PC-9 (cell line): Measurements from ENCODE around the gene E2F4. TPM values are rescaled to one million over a fixed set of nuclear protein-coding genes. Genes with fewer than 3 reads are reported as not detected.

Experiments
- BruUV-seq: library from RNA; stranded (reverse); fragments of 400-500 nt; replicated peaks from 2 replicates; lab custom pipeline; 2021; lab: Mats Ljungman, UMichigan
- CTCF ChIA-PET: fragments of 300-600 bp; sonication (Branson Sonifier 250); formaldehyde crosslinking; loops from one replicate; lab custom pipeline; 2022; ENCODE audit warnings: antibody characterized with exemption; lab: Charles Lee
- POLR2A ChIA-PET: fragments of 300-600 bp; sonication (Branson Sonifier 250); formaldehyde crosslinking; loops from one replicate; lab custom pipeline; 2022; ENCODE audit warnings: antibody characterized with exemption; ENCODE audit not compliant: unreplicated experiment; lab: Charles Lee
- DNase-seq, 2 experiments: peaks; one replicate each; pipeline versions ENCODE4 v3.0.0 to v3.0.0-alpha.2; 2015 to 2022; ENCODE audit warnings: mixed read lengths in 1 of 2
- H2AFZ ChIP-seq: fragments of 200-600 bp; sonication (generic); 2 replicates; pipeline ENCODE4 v1.8.1; 2017; ENCODE audit warnings: antibody characterized with exemption
- H3F3A ChIP-seq: fragments of 200-600 bp; sonication (generic); 2 replicates; pipeline ENCODE4 v1.8.1; 2017; ENCODE audit warnings: antibody characterized with exemption, mild to moderate bottlenecking, low read depth; ENCODE audit not compliant: insufficient read depth
- H3K27ac ChIP-seq: fragments of 200-600 bp; sonication (generic); 2 replicates; pipeline ENCODE4 v1.6.1; 2016; ENCODE audit warnings: mixed run types
- H3K27me3 ChIP-seq: fragments of 200-600 bp; sonication (generic); 2 replicates; pipeline ENCODE4 v1.6.1; 2016; ENCODE audit warnings: low read depth, mixed run types; ENCODE audit not compliant: insufficient read depth
- H3K36me3 ChIP-seq: fragments of 200-600 bp; sonication (generic); 2 replicates; pipeline ENCODE4 v1.6.1; 2016; ENCODE audit warnings: low read depth, mixed run types
- H3K4me1 ChIP-seq: fragments of 200-600 bp; sonication (generic); replicated peaks from 2 replicates; pipeline ENCODE4 v1.6.1; 2016; ENCODE audit warnings: mixed run types; ENCODE audit not compliant: insufficient read depth
- H3K4me2 ChIP-seq: fragments of 200-600 bp; sonication (generic); 2 replicates; pipeline ENCODE4 v1.6.1; 2017; ENCODE audit warnings: mixed run types
- H3K4me3 ChIP-seq: fragments of 200-600 bp; sonication (generic); 2 replicates; pipeline ENCODE4 v1.6.1; 2016; ENCODE audit warnings: mixed run types
- H3K79me2 ChIP-seq: fragments of 200-600 bp; sonication (generic); 2 replicates; pipeline ENCODE4 v1.6.1; 2017; ENCODE audit warnings: low read depth, mixed run types
- H3K9me2 ChIP-seq: fragments of 200-600 bp; sonication (generic); 2 replicates; pipeline ENCODE4 v1.8.1; 2017; ENCODE audit warnings: mild to moderate bottlenecking; ENCODE audit not compliant: insufficient read depth
- H3K9me3 ChIP-seq: fragments of 200-600 bp; sonication (generic); 2 replicates; pipeline ENCODE4 v1.8.1; 2016; ENCODE audit warnings: low read depth; ENCODE audit not compliant: insufficient read depth
- H4K20me1 ChIP-seq: fragments of 200-600 bp; sonication (generic); 2 replicates; pipeline ENCODE4 v1.8.1; 2017; ENCODE audit not compliant: insufficient read depth
- CTCF ChIP-seq: fragments of 200-600 bp; sonication (generic); conservative IDR thresholded peaks from 2 replicates; pipeline ENCODE4 v1.6.1; 2017; ENCODE audit warnings: mixed run types, antibody characterized with exemption, mild to moderate bottlenecking, moderate library complexity
- EZH2 ChIP-seq: fragments of 200-600 bp; sonication (generic); IDR thresholded peaks from 2 replicates; pipeline ENCODE4 v1.8.0; 2017; ENCODE audit warnings: antibody characterized with exemption, low read depth
- intact Hi-C: fragments of 100-400 bp; cut with micrococcal nuclease; formaldehyde crosslinking; loops from one replicate; pipeline ENCODE4 v1.10.0; 2022; ENCODE audit not compliant: unreplicated experiment
- total RNA-seq: library from RNA; stranded (reverse); gene quantifications from 2 replicates; pipeline ENCODE4 v1.2.3, GENCODE V29; 2021

The E2F4 gene
- total RNA-seq, 1 experiment from 2014 or later, result 78.4 TPM

GRCh38 chr16:67154578-67155294 is 37.2 kb upstream of the E2F4 start:
- H3K4me3 ChIP-seq, result no peak overlapping the region
- peaks cover 9% of the 10 kb centered on the region; the same call in 1 of the 2 replicates for H3K79me2 ChIP-seq
- H3K4me2 ChIP-seq, result no peak overlapping the region
- H3K9me3 ChIP-seq, result no peaks in the 10 kb centered on the region
- TF ChIP-seq CTCF (no peak), EZH2 (no peak)
- no peaks in the 10 kb centered on the region for H3K36me3 ChIP-seq
- H3K4me1 ChIP-seq, result peaks cover 9% of the 10 kb centered on the region
- no peak overlapping the region for H3K27ac ChIP-seq
- no peak overlapping the region for H2AFZ ChIP-seq
- no peaks in the 10 kb centered on the region for H3K9me2 ChIP-seq
- no TSS peak for BruUV-seq
- intact Hi-C loops, result loop anchor here (1.0 to 5.0 kb wide), 2 partner anchors 42 to 136 kb away; no protein-coding TSS in a partner anchor
- ChIA-PET CTCF (interaction anchor here (0.7 to 1.3 kb wide), 3 partner anchors 15 to 137 kb away, joined by 4 to 9 read pairs (median 6); partner anchors contain the start of gene NOL3), POLR2A (no interaction called here)
- peaks cover 29% of the 10 kb centered on the region; the same call in 1 of the 2 replicates for H3F3A ChIP-seq
- no peaks in the 10 kb centered on the region for H3K27me3 ChIP-seq
- DNase-seq, result no peak
- 0 out of 2 replicates have a peak, but pooled peaks cover 3% of the 10 kb centered on the region for H4K20me1 ChIP-seq

GRCh38 chr16:67155295-67156142 is 36.4 kb upstream of the E2F4 start:
- ChIA-PET CTCF (interaction anchor here (0.7 to 1.3 kb wide), 3 partner anchors 15 to 138 kb away, joined by 4 to 9 read pairs (median 6); partner anchors contain the start of gene NOL3), POLR2A (no interaction called here)
- no peak for TF ChIP-seq EZH2
- TF ChIP-seq CTCF, result no peak
- H3F3A ChIP-seq, result peaks cover 29% of the 10 kb centered on the region; the same call in 1 of the 2 replicates
- no peak overlapping the region for H2AFZ ChIP-seq
- no peak overlapping the region for H3K4me2 ChIP-seq
- no peak overlapping the region for H3K27ac ChIP-seq
- no peak overlapping the region for H3K4me3 ChIP-seq
- peaks cover 9% of the 10 kb centered on the region; the same call in 1 of the 2 replicates for H3K79me2 ChIP-seq
- peaks cover 9% of the 10 kb centered on the region for H3K4me1 ChIP-seq
- peak in 1 of 2 experiments; percentile 62 for DNase-seq
- H3K9me3 ChIP-seq, result no peaks in the 10 kb centered on the region
- H4K20me1 ChIP-seq, result 0 out of 2 replicates have a peak, but pooled peaks cover 3% of the 10 kb centered on the region
- H3K36me3 ChIP-seq, result no peaks in the 10 kb centered on the region
- H3K27me3 ChIP-seq, result no peaks in the 10 kb centered on the region
- no TSS peak for BruUV-seq
- intact Hi-C loops, result loop anchor here (1.0 to 5.0 kb wide), 2 partner anchors 43 to 137 kb away; no protein-coding TSS in a partner anchor
- no peaks in the 10 kb centered on the region for H3K9me2 ChIP-seq
